Fibroblast of peridontal ligament (primary cell): ENCODE data around the gene SLCO3A1.
A peak's percentile ranks its signal among the peaks of the same experiment; 100 is the strongest.

Experiments
- DNase-seq: peaks from one replicate; pipeline ENCODE4 v3.0.0-alpha.2; 2010; ENCODE audit errors: extremely low read depth

Gene SLCO3A1

DNA sequence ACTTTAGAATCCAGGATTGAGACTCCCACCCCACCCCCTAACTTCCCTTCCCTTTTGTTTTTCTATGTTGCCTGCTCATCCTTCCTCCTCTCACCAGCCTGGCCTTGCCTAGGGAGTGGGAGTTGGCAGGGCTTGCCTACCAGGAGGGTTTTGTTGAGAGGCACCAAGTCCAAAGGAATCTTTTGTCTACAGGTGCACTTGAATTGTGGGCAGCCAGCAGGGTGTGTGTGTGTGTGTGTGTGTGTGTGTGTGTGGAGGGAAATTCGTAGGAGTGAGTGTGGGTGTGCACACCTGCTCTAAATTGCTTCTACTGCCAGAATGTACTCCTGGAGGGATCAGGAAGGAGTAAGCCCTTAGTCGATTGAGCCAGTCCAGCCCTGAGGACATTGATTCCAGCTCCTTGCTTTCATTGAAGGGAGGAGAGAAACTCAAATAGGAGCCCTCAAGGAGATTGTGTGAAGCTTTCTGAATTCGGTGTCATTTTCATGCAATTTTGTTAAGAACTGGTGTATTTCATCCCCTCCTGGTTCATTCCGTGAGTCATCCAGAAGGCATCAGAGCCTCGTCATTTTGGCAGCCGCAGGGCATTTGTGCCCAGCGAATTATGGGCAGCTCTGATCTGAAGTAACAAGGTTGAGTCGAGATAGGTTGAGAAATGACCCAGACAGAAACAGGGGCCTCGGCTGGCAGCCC lies 112.1 kb downstream of the SLCO3A1 start:
- peak; percentile 81 for DNase-seq

GRCh38 chr15:91966194-91966552 lies 112.7 kb downstream of the SLCO3A1 start:
- DNase-seq: no peak

DNA sequence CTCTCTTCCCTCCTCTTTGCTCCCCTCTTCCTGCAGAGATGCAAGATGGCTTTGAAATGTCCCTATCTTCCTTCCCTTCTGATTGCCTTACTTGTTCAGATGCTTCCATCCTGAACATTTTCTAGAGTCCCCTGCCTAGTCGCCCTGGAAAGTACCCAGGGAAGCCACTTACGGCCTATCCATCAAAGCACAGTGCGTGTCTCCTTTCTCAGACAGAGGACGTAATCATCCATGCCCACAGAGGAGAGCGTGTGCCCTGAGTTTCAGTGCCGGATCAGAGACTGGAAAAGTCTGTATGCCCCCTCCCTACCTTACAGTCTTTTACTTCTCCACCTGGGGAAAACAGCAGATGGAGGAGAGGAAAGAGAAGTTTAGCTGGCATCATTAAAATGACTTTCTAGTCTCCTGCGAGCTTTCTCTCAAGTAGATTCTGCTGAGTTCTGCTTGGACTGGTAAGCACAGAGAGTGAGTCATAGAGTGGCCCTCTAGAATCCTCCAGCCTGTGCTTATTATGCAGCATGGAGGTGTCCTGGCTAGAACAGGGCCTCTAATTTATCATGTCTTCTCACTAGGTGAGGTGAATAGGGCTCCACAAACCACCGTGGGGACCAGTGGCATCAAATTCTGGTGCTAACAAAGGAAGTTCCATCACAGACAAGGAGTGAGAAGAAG lies 114.6 kb downstream of the SLCO3A1 start:
- DNase-seq: no peak

DNA sequence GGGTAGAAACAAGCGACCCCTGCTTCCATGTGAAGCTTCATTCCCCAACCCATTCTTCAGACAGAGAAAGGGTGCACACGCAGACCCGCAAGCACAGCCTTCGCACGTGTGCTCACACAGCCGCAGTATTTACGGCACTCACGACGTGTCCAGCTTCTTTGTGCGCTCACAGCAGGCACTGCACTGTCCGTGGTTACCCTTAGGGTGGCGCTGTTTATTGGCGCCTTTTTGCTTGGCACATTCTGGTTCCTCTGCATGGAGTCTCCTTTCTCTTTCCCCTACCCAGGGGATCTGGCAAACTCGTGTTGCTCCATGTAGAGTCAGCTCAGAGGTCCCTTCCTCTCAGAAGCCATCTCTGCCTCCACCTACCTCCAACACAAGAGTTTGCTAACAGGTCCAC lies 115.1 kb downstream of the SLCO3A1 start:
- no peak for DNase-seq

DNA sequence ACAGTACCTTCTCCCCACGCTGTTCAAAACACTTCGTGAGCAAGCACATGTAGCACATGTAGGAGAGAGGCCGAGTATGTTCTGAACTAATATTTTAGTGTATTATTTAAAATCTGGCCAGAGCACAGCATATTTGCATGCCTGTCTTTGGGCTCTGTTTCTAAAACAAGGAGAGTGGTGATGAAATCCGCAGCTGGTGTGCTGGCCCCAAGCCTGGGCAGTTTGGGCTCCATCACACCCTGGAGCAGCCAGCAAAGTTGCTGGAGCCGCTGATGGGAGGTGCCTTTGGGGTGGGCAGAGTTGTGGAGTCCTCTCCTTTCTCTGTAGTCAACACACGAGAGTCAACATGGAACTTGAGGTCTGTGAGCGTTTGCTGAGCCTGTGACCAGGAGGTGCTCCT lies 116.6 kb downstream of the SLCO3A1 start:
- DNase-seq: peak; percentile 79

- no peak for DNase-seq
Observed at GRCh38 chr15:91973481-91973880, 120.0 kb downstream of the SLCO3A1 start.

DNA sequence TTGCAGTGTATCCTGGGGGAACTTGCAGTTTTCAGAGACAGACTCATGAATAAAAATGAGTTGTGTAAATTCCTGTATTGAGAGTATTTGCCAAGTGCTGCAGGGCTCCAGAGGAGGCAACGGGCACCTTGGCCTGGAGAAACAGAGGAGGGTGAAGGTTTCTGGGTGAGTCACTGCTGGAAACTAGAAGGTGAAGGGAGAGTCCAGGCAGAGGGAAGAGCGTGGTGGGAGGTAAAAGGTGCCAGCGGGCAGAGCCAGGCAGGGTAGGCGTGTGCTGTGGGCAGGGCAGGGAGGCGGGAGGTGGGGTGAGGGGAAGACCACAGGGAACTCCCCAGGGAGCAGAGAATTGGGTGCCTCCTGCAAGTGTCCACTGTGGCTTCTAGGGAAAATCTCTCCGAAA lies 120.8 kb downstream of the SLCO3A1 start:
- no peak for DNase-seq

- no peak for DNase-seq
Observed at GRCh38 chr15:91975241-91975978, 121.9 kb downstream of the SLCO3A1 start.

GRCh38 chr15:91976966-91977365 lies 123.5 kb downstream of the SLCO3A1 start:
- no peak for DNase-seq

GRCh38 chr15:91980502-91981267 lies 127.2 kb downstream of the SLCO3A1 start:
- no peak for DNase-seq

DNA sequence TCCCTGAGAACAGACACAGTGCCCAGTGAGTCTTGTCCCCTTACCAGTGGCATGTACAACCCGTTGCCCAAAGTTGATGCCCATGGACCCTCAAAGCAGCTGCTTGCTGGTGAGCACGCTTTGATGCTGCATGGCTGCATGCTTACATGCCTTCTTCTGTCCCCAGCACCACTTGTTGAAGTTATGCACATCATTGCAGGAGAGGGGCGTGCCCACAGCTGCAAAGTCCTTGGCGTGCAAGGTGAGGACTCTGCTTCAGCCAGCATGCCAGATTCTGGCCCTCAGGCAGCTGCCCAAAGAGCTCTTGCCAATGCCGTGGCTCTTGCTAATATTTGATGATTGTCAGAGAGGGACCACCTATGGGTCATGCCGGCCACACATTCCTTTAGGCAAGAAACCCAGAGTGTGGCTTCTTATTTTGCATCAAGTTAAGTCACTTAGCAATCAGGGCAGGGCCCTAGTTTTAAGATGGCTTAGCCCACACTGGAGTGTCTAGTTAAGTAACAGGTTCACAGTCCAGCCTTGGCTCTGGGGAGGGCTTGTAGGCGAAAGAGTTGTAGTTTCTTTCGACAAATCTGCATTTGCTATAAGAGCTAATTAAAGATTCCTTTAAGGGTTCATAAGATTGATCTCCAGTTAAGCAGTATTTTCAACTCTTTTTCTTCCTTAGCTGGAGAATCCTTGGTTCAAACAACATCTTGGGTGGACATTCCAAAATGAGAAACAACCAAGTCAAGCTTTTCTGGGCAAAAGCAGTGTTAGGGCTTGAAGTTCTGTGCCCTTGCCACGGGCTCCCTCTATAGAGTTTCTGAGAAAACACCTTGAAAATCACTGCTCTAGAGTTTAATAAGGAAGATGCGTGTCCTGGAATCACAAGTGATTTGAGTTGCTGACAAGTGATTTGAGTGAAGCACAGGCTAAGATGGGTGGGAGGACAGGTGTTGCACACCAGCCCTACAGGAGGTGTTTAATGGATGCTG lies 128.6 kb downstream of the SLCO3A1 start:
- no peak for DNase-seq

DNA sequence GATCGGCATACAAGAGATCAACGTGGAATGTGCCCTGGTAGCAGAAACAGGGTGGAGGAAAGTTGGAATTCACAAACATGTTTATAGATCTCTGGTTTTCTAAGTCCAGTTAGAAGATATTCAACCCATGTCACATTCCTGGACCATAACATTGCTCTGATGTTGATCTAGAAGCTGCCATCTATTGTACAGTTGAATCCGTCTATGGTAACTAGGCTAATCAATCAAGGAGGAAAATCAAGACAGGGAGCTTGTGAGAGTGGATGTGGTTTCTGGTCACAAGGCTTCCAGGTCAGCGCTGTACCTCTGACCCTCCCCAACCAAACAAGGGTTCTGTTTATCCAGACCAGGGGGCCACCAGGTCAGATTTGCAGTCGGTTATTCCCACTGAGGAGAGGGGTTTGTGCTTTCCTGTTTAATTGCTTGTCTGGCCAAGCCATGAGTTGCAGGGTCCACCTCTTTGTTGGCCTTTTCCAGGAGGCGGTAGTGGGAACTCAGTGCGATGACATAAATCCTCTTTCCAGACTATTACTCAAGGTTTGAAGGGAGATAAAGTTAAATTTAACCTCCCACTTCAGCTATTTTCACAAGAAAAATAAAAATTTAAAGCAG lies 130.3 kb downstream of the SLCO3A1 start:
- DNase-seq: no peak

GRCh38 chr15:91985297-91985696 lies 131.8 kb downstream of the SLCO3A1 start:
- DNase-seq: no peak

GRCh38 chr15:91988071-91988470 lies 134.6 kb downstream of the SLCO3A1 start:
- no peak for DNase-seq

DNA sequence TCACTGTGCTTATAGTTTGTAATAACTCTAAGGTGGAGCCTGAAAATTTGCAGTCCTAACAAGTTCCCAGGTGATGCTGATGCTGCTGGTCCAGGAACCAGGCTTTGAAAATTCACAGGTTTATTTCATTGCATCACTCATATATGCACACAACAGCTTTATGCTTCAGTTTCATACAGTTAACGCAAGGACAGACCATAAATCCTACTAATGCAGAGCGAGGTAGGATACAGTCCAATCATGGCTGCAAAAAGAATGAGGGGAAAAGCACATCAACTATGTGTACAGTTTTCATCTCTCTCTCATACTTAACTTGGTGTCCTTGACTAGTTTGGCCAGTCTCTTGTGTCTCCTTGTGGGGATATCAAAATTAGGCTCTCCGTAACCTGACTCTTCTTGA lies 135.1 kb downstream of the SLCO3A1 start:
- no peak for DNase-seq

GRCh38 chr15:91989821-91990220 lies 136.3 kb downstream of the SLCO3A1 start:
- no peak for DNase-seq

- no peak for DNase-seq
Observed at GRCh38 chr15:91992945-91993344, 139.4 kb downstream of the SLCO3A1 start.

- no peak for DNase-seq
Observed at GRCh38 chr15:91995146-91995545, 141.6 kb downstream of the SLCO3A1 start.

DNA sequence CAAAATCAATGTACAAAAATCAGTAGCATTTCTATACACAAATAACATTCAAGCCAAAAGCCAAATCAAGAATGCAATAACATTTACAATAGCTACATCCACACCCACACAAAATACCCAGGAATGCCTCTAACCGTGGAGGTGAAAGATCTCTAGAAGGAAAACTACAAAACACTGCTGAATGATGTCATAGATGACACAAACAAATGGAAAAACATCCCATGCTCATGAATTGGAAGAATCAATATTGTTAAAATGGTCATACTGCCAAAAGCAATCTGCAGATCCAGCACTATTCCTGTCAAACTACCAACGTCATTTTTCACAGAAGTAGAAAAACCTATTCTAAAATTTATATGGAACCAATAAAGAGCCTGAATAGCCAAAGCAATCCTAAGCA lies 143.7 kb downstream of the SLCO3A1 start:
- DNase-seq: no peak

DNA sequence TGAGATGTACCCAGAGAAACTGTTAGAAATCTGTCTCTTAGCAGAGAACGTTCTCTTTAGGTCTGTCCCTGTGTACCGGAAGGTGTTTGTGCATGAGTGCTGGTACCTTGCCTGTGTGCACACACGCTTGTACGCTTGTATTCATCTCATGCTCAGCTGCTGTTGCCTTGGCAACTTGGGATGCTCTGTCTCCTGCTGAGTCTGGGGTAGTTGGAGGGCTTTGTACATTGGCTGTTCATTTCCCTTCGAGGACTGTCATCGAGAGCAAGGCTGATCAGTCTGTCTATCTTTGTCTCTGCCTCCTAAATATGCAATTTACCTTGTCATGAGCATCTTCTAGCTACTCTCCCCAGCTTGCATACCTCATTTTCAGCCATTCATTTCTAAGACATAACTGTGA lies 147.2 kb downstream of the SLCO3A1 start:
- DNase-seq: no peak

- DNase-seq: no peak
Observed at GRCh38 chr15:92001307-92001706, 147.8 kb downstream of the SLCO3A1 start.
